ENCODE measurements around the gene SHISA6. TPM values are rescaled to one million over a fixed set of nuclear protein-coding genes. Genes with fewer than 3 reads are reported as not detected.

SHISA6 gene
- total RNA-seq, 1 donor from 2014 or later: not detected

DNA sequence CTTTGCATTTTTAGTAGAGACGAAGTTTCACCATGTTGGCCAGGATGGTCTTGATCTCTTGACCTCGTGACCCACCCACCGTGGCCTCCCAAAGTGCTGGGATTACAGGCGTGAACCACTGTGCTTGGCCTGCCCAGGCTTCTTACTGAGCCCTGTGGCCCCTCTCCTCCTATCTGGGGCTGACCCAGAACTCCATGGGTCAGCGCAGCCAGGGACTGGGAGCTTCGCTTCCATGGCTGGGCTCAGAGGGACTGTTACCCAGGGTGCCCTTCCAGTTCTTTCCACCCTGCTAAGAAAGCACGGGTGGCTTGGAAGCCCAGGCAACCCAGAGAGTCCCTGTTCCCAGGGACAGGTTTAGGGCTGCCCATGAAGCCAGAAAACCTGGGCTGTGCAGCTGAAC lies 28.2 kb downstream of the SHISA6 start:
- H2AFZ ChIP-seq (ENCODE audit: low read depth, low read length): no peak overlapping the region
- H3K36me3 ChIP-seq (ENCODE audit: insufficient read depth, low read length): no peaks in the 10 kb centered on the region
- H3K27me3 Mint-ChIP-seq (ENCODE audit: low read depth, unreplicated experiment): no peaks in the 10 kb centered on the region
- no peaks in the 10 kb centered on the region for H3K36me3 Mint-ChIP-seq (ENCODE audit: low read depth, unreplicated experiment)
- FAIRE-seq (no peak), DNase-seq (ENCODE audit: low read depth) (no peak)
- no peak overlapping the region for H3K4me2 ChIP-seq (ENCODE audit: low read length)
- H3K27ac Mint-ChIP-seq (ENCODE audit: unreplicated experiment): no peak overlapping the region
- no peaks in the 10 kb centered on the region for H3K4me1 ChIP-seq (ENCODE audit: insufficient read depth, low read length)
- H3K4me1 Mint-ChIP-seq (ENCODE audit: low read depth, unreplicated experiment): no peaks in the 10 kb centered on the region
- TF ChIP-seq, protein P1, sequence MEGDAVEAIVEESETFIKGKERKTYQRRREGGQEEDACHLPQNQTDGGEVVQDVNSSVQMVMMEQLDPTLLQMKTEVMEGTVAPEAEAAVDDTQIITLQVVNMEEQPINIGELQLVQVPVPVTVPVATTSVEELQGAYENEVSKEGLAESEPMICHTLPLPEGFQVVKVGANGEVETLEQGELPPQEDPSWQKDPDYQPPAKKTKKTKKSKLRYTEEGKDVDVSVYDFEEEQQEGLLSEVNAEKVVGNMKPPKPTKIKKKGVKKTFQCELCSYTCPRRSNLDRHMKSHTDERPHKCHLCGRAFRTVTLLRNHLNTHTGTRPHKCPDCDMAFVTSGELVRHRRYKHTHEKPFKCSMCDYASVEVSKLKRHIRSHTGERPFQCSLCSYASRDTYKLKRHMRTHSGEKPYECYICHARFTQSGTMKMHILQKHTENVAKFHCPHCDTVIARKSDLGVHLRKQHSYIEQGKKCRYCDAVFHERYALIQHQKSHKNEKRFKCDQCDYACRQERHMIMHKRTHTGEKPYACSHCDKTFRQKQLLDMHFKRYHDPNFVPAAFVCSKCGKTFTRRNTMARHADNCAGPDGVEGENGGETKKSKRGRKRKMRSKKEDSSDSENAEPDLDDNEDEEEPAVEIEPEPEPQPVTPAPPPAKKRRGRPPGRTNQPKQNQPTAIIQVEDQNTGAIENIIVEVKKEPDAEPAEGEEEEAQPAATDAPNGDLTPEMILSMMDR (IDR thresholded peaks at IDR 0.05; ENCODE audit: insufficient read depth, low read depth, low read length): no peak
- no peak for TF ChIP-seq EZH2 (IDR thresholded peaks at IDR 0.05; ENCODE audit: insufficient read depth, low read length)
- no peak overlapping the region for H3K27ac ChIP-seq (ENCODE audit: low read depth, low read length)
- peaks cover 18% of the 10 kb centered on the region for H3K9me3 ChIP-seq (ENCODE audit: insufficient read depth, low read depth, low read length)
- H4K20me1 ChIP-seq (ENCODE audit: insufficient read depth, low read length): no peaks in the 10 kb centered on the region
- no peaks in the 10 kb centered on the region for H3K27me3 ChIP-seq (ENCODE audit: insufficient read depth, low read length)
- no peak overlapping the region for H3K9ac ChIP-seq (ENCODE audit: low read length)
- no peak overlapping the region for H3K4me3 Mint-ChIP-seq (ENCODE audit: unreplicated experiment)
- H3K9me3 Mint-ChIP-seq (ENCODE audit: unreplicated experiment): peaks cover 22% of the 10 kb centered on the region
- H3K4me3 ChIP-seq (ENCODE audit: insufficient read depth, low read depth, low read length): no peak overlapping the region
- H3K79me2 ChIP-seq (ENCODE audit: insufficient read depth, low read length): no peaks in the 10 kb centered on the region

DNA sequence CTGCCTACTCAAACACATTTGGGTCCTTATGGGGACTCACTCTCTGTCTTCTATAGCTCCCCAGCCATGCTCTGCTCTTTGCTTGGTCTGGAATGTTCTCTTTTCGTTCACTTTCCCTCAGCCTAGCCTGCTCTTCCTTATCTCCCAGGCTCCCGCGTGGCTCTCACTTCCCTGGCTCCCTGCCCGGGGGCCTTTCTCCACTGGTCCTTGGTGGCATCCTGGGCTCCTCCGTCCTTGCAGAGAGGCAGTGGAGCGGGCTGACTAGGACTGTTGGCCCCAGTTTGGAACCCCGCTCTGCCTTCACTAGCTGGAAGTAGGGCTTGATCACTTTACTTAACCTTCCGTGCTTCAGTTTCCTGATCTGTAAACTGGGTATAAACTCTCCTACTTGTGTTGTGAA lies 31.2 kb downstream of the SHISA6 start:
- TF ChIP-seq EZH2 (IDR thresholded peaks at IDR 0.05; ENCODE audit: insufficient read depth, low read length): no peak
- TF ChIP-seq, protein P1 (IDR thresholded peaks at IDR 0.05; ENCODE audit: insufficient read depth, low read depth, low read length): no peak
- peaks cover 19% of the 10 kb centered on the region for H3K9me3 Mint-ChIP-seq (ENCODE audit: unreplicated experiment)
- Histone ChIP-seq H3K4me2 (ENCODE audit: low read length) (no peak overlapping the region), H2AFZ (ENCODE audit: low read depth, low read length) (no peak overlapping the region), H4K20me1 (ENCODE audit: insufficient read depth, low read length) (no peaks in the 10 kb centered on the region), H3K79me2 (ENCODE audit: insufficient read depth, low read length) (no peaks in the 10 kb centered on the region), H3K9me3 (ENCODE audit: insufficient read depth, low read depth, low read length) (peaks cover 22% of the 10 kb centered on the region), H3K4me1 (ENCODE audit: insufficient read depth, low read length) (no peaks in the 10 kb centered on the region), H3K36me3 (ENCODE audit: insufficient read depth, low read length) (no peaks in the 10 kb centered on the region), H3K27ac (ENCODE audit: low read depth, low read length) (no peak overlapping the region), H3K9ac (ENCODE audit: low read length) (no peak overlapping the region), H3K4me3 (ENCODE audit: insufficient read depth, low read depth, low read length) (no peak overlapping the region), H3K27me3 (ENCODE audit: insufficient read depth, low read length) (no peaks in the 10 kb centered on the region)
- no peaks in the 10 kb centered on the region for H3K36me3 Mint-ChIP-seq (ENCODE audit: low read depth, unreplicated experiment)
- H3K4me1 Mint-ChIP-seq (ENCODE audit: low read depth, unreplicated experiment): no peaks in the 10 kb centered on the region
- no peaks in the 10 kb centered on the region for H3K27me3 Mint-ChIP-seq (ENCODE audit: low read depth, unreplicated experiment)
- H3K4me3 Mint-ChIP-seq (ENCODE audit: unreplicated experiment): no peak overlapping the region
- no peak for FAIRE-seq
- no peak for DNase-seq (ENCODE audit: low read depth)
- no peak overlapping the region for H3K27ac Mint-ChIP-seq (ENCODE audit: unreplicated experiment)

DNA sequence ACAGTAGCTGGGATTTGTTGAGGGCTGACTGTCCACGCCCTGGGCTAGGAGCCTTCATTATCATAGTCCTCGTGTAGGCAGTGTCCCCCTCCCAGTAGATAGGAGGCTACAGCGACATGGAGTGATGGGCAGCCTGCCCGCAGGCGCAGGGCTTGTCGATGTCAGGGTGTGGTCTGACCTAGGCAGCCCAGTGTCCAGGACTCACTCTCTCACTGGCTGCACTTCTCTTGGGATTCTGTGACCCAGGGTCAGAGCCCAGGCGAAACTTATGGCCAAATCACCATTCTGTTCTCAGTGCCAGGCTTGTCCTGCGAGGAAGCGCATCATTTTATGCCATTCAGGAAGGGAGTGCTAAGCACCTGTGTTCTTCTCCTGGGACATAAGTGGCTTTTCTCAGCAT lies 32.6 kb downstream of the SHISA6 start:
- Histone ChIP-seq H3K4me1 (ENCODE audit: insufficient read depth, low read length) (no peaks in the 10 kb centered on the region), H3K9me3 (ENCODE audit: insufficient read depth, low read depth, low read length) (peaks cover 22% of the 10 kb centered on the region), H3K27ac (ENCODE audit: low read depth, low read length) (no peak overlapping the region), H3K9ac (ENCODE audit: low read length) (no peak overlapping the region), H3K36me3 (ENCODE audit: insufficient read depth, low read length) (no peaks in the 10 kb centered on the region), H4K20me1 (ENCODE audit: insufficient read depth, low read length) (no peaks in the 10 kb centered on the region), H3K27me3 (ENCODE audit: insufficient read depth, low read length) (no peaks in the 10 kb centered on the region), H3K4me2 (ENCODE audit: low read length) (no peak overlapping the region), H2AFZ (ENCODE audit: low read depth, low read length) (no peak overlapping the region), H3K79me2 (ENCODE audit: insufficient read depth, low read length) (no peaks in the 10 kb centered on the region), H3K4me3 (ENCODE audit: insufficient read depth, low read depth, low read length) (no peak overlapping the region)
- no peaks in the 10 kb centered on the region for H3K27me3 Mint-ChIP-seq (ENCODE audit: low read depth, unreplicated experiment)
- H3K4me3 Mint-ChIP-seq (ENCODE audit: unreplicated experiment): no peak overlapping the region
- H3K9me3 Mint-ChIP-seq (ENCODE audit: unreplicated experiment): peaks cover 17% of the 10 kb centered on the region
- H3K27ac Mint-ChIP-seq (ENCODE audit: unreplicated experiment): no peak overlapping the region
- no peaks in the 10 kb centered on the region for H3K36me3 Mint-ChIP-seq (ENCODE audit: low read depth, unreplicated experiment)
- no peak for FAIRE-seq
- H3K4me1 Mint-ChIP-seq (ENCODE audit: low read depth, unreplicated experiment): no peaks in the 10 kb centered on the region
- no peak for TF ChIP-seq EZH2 (IDR thresholded peaks at IDR 0.05; ENCODE audit: insufficient read depth, low read length)
- TF ChIP-seq, protein P1 (IDR thresholded peaks at IDR 0.05; ENCODE audit: insufficient read depth, low read depth, low read length): no peak
- DNase-seq (ENCODE audit: low read depth): no peak

Measured in astrocyte (in vitro differentiated cells and primary cell).